EL (cell line): Measurements from ENCODE around the gene NUMBL.

ENCODE experiments used
- DNase-seq: peaks from one replicate; pipeline ENCODE4 v3.0.0-alpha.2; 2016

Gene NUMBL

DNA sequence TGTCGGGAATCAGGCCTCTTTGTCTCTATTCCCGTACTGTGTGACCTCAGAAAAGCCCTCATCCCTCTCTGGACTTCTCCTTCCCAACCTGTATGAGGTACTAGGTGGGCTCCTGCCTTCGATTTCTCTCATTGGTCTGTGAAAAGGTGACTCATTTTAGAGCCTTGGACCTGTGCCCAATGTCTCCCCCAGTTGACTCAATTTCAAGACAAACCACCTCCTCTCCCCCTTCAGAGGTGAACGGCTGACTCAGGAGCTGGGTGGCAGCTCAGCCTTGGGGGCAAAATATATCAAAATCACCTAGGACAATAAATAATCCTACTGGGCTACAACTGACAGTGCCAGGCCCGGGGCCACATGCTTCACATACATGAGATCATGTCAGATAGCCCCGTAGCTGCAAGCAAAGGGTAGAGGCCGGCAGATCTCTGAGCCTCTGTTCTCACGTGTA is 25.6 kb upstream of the NUMBL start:
- DNase-seq = peak; percentile 92

DNA sequence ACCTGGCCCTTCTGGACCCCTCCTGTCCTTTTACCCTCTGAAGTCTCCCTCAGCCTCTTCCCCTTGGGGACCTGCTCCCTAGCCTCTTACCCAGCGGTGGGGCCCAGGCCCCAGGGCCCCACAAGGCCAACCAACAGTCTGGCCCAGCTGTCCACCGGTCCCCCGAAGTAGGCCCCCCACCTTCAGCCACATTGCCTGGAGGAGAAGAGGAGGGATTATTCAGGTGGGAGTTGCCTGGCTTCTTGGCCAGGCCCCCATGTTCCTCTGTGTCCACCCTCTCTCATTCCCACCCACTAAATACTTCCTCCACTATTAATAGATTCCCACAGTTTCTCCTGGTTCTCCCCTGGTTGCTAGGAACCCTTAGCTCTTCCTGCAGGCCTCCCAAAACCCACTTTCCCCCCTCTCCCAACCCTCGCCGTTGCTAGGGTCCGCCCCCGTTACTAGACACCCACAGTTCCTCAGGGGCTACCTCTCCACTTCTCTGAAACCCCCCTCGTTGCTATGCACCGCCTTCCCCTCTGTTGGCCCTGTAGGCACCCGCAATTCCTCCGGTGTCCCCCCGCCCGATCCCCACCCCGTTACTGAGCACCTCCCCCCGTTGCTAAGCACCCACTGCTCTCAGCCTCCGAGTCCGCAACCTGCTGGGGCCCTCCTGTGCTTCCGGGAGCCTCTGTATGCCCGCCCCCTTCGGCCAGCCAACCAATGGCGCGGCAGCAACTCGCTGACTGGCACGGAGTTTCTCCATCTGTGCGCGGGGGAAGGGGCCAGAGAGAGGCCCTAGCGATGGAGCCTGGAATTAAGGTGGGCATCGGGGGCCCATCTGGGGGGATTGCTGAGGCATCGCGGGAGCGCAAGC is 24.2 kb upstream of the NUMBL start:
- peak; percentile 91 for DNase-seq

DNA sequence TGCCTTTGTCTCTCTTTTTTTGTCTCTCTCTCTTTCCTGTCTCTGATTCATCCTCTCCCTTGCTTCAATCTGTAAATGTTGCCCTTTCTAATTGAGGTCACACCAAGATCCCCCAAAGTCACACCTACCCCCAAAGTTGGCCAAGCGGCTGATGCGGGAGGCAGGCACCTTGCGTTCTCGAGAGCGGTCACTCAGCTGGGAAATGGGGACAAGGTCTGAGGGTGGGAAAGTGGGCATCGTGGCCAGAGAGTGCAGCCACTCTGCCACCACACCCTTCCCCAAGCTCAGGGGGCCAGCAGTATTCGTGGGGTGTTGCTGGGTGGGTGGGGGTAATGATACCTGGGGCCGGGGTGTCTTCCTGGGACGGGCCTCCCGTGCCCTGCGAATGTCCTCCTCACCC is 23.5 kb upstream of the NUMBL start:
- DNase-seq = no peak

DNA sequence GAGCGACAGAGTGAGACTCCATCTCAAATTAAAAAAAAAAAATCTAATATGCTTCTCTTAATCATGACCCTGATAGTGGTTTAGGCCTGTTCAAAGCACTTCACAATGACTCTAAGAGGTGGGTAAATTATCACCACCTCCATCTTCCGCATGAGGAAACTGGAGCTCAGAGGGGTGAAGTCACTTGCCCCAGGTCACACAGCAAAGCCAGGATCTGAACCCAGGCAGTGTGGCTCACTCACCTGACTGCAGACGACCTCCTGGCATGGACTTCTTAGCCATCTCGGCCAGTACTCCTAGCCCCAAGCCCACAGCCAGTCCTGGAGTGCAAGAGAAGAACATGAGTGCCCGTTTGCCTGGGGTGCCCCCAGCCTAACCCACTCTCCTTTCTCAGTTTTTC is 19.4 kb upstream of the NUMBL start:
- DNase-seq = no peak

DNA sequence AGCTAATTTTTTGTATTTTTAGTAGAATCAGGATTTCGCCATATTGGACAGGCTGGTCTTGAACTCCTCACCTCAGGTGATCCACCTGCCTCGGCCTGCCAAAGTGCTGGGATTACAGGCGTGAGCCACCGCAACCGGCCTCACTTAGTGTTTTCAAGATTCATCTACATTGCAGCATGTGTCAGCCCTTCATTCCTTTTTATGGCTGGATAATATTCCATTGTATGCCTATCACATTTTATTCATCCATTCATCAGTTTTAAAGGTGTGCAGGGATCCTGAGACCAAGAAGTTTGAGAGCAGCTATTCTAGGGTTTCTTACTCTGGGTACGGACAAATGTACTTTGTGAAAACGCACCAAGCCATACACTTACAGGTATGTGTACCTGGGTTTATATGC is 17.2 kb upstream of the NUMBL start:
- DNase-seq = no peak

DNA sequence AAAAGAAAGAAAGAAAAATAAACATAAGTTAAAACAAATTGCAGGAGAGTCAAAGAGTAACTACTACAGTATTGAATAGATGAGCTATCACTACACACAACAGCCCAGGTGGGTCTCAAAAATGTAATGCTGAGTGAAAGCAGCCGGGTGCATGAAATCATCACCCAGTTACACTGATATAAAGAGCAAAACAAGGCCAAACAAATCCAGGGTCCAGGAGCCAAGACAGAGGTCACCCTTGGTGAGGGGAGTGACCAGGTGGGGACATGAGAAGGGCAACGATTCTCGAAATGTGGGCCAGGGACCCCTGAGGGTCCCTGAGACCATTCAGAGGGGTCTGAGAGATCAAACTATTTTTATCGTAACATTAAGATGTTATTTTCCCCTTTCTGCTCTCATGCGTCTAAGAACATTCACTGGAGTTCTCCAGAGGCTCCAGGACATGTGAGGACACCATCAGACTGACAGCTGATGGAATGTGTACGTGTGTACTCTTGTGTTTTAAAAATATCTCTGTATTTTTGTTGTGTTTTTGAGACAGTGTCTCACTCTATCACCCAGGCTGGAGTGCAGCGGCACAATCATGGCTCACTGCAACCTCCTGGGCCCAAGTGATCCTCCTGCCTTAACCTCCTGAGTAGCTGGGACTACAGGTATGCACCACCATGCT is 15.6 kb upstream of the NUMBL start:
- no peak for DNase-seq

DNA sequence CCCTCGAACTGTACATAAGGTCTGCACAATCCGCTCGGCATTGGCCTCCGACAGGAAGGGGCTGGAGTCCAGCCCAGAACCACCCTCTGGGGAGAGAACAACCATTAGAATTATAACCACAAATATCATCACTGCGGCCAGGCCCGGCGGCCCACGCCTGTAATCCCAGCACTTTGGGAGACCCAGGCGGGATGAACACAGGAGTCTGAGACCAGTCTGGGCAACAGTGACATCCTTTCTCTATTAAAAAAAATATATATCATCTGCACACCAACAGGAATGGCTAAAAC is 14.9 kb upstream of the NUMBL start:
- no peak for DNase-seq

DNA sequence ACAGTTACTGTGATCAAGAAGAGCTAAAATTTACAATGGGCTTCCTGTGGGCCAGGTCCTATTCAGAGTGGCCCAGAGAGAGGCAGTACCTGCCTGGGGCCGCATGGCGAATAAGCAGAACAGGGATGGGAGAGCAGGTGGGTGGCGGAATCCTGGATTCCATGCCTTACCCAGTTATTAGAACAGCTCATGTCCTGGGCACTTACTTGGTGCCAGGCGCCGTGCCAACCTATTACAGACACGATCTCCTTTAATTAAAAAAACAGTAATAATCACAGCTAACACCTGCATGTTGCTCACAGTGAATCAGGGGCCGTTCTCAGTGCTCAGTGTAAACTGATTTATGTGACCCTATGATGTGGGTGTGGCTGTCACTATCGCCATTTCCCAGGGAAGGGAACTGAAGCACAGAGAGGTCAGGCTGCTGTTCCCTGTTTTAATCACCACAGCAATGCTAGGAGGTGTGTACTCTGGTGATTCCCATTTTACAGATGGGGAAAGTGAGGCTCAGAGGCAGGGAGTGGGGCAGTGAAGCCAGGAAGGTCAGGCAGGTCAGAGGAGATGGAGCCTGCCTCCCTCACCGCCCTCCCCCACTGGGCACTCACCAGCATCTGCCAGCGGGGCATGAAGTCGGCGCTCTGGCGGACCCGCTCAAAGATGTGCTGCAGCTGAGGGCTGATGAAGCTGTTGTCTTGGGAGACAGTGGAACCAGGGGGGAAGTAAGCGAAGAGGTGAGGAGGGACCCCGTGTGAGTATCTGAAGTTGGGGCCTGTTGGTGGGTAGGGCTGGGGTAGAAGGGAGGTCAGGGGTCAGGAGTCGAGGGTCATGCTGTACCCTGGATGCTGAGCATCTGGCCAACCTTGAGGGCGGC is 14.3 kb upstream of the NUMBL start:
- no peak for DNase-seq

DNA sequence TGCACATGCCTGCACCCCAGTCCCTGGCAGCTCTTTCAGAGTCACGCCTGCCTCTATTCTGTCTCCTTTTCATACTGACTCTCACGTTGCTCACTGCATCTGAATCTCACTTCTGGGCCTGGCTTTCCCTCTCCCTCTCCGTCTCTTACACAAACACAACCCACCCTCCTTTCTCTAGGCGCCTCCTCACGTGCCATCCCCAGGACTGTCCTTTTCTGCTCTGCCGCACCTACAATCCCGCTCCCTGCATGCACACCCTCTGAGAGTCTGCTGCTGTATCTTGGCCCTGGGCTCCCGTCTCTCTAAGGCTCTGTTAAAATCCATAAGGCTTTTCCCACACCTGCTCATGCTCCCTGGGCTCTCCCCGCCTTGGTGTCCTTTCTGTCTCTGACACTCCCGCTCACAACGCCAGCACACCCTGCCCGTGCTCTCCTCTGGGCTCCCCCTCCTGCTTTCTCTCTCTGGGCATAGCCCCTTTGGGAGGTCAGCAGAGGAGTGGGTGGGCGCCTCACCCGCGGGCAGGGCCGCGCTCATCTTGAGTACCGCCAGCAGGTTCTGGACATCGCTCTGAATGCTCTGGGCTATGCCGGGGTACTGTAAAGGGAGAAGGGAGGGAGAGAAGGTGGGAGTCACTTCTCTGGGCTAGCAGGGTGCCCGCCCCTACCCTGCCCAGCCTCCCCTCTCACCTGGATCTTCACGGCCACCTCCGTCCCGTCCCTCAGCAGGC is 12.7 kb upstream of the NUMBL start:
- DNase-seq = no peak

DNA sequence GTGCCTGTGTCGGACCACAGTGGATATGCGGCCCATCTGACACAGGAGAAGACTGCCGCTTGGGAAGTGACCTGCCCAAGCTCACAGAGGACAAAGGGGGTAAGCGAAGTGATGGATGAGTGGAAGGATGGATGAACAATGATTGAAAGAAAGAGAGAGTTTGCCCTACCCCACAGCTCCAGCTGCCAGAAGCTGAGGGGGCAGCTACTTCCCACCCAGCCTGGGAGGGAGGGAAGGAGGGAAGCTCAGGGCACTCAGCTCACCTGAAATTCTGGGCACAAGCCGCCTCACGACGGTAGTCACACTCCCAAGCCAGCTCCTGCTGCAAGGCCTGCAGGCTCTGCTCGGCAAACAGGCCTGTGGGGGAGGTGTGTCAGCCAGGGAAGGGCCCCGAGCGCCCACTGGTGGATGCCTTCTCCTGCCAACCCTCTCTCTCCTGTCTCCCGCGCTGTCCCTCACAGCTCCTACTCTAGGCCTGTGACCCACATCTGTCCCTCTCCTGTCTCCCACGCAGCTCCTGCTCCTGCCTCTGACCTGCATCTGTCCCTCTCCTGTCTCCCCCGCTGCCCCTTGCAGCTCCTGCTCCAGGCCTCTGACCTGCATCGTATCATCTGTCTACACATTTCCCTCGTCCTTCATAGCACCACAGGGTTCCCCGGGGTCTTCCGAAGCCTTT is 12.0 kb upstream of the NUMBL start:
- DNase-seq = no peak

DNA sequence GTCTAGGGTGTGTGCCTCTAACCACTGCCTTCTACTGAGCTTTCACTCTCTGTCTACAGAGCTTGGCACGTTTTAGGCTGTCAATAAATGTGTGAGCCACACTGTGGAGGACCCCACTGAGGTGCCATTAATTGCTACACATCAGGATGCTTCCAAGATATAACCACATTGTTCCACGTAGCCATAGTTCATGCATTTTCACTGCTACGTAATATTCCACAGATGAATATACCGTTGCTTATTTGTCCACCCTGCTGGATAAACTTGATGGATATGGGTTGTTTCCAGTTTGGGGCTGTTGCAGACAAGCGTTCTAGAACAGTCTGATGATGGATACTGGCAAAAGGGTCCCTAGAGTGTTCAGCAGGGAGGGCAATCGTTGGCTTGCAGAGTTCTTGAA is 11.3 kb upstream of the NUMBL start:
- no peak for DNase-seq

DNA sequence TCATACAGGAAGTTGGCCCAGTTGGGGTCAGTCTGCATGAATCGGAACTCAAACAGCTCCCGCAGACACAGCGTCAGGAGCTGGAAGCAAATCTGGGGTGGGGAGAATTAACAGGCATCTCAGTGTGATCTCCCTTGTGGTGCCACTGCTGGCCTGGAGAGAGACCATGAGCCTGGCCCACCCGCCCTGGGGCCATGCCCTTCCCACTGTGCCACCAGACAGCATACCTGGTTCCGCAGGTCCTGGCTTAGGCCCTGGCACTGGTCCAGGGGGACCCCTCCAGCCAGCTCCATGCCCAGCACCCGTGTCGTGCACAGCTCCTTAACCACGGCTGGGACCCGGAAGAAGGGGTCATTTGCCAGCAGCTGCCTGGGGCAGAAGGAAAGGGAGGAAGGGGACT is 9.6 kb upstream of the NUMBL start:
- DNase-seq = no peak

DNA sequence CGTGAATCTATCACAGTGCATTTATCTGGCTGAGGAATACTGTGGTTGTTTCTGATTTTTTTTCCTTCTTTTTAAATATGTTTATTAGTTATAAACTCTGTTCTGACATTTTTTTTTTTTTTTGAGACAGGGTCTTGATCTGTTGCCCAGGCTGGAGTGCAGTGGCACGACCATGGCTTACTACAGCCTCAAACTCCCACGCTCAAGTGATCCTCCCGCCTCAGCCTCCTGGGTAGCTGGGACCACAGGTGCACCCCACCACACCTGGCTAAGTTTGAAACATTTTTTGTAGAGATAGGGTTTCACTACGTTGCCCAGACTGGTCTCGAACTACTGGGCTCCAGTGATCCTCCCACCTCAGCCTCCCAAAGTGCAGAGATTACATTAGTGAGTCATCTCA is 6.6 kb upstream of the NUMBL start:
- no peak for DNase-seq

DNA sequence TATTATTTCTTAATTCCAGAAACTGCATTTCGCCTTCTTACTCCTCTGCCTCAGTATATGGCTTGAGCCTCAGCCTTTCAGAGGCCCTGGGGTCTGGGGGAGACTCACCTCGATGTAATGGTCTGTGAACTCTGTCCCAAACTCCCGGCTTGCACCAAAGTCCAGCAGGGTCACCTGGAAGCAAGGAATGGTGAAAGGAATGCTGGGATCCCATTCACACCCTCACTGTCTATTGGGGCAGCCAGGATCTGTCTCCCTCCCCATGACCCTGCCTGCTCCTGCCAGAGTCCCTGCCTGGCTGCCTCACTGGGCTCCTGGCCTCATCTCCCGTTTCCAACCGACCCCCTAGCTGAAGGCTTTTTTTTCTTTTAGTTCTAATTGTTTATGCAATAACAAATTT is 5.4 kb upstream of the NUMBL start:
- no peak for DNase-seq

DNA sequence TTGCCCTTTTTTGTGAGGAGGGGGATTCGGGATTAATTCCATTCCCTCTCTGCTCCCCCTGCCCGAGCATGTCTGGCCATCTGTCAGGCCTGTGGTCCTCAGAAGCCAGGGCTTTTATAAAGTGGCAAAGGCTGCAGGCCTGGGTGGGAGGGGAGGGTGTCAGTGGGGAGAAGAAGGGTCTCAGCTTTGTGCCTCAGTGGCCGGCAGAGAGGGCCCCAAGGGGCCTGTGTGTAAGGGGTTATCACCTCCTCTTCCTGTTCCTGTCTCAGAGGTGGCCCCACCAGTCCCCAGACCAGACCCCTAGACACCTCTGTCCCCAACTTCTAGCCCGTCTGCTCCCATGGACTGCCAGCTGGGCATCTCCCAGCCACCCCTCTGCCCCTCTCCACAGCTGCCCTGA is 3.4 kb upstream of the NUMBL start:
- DNase-seq = no peak

DNA sequence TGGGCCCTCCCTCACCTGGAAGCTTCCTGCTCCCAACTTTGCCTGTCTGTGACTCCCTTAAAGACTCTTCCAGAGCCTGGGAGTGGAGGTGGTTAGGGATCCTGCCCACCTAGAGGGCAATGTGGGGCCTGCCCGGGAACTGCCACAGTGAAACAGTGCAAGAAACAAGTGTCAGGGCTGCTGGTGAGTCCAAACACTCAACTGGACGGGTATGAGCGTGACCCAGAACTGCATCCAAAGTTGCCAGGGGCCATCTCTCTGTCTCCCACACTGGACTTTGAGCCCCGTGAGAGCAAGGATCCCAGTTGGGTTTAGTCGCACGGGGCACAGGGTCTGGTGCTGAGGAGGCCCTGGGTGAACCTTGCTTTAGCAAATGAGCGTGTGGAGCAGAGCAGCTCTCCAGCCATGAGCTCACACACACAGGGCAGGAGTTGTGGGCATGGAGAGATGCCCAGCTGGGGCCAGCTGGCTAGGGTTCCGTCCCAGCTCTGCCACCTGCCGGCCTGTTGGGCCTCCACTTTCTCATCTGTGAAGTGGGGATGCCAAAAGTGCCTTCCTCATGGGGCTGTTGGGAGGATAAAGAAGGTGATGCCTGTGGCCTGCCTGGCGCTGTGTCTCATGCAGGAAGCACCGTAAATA is 2.8 kb upstream of the NUMBL start:
- no peak for DNase-seq

DNA sequence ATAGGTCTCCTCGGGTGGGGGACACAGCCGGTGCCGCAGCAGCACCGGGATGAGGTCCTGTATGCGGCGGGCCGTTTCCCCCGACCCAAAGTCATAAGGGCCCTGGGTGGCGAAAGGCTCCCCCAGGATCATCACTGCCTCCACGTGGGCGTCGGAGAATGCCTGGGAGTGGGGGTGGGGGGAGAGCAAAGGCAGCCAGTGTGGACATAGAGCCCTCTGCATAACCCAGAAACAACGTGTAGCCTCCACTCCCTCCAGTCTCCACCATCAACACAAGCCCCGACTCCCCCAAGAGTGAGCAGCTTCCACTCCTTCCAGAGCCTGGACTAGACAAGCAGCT is 1.7 kb upstream of the NUMBL start:
- DNase-seq = no peak

DNA sequence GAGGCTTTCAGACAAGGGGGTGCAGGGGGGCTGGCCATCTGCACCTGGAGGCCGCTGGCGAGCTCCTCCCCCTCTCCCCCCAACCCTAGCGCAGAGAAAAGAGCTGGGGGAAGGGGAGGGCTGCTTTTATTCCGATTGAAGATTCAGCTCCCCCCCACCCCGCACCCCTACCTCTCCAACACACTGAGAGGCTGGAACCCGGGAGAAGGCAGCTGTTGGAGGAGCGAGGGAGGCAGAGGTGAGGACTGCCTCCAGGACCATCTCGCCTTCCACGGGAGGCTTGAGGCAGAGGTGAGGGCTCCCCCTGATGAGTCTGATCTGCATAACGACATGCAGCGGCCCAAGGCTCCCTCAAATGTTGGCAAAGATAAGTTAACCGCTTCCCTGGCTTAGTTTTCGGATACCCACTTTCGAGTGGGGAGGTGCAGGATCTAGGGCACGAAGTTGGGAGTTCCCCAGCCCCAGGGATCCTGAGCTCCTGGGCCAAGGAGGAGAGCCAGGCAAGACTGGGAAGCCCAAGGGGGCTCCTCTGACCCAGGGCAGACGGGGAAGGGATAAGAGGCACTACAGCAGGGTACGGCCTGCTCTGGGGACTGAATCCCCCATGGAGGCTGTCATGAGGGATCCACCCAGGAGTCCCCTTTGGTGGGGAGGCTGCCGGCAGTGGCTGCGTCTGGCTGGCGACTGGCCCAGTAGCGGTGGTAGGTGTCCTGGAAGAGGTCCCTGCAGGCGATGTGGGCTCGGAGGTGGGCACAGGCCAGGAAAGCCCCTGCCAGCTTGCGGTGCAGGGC is 1.2 kb upstream of the NUMBL start:
- DNase-seq = no peak

DNA sequence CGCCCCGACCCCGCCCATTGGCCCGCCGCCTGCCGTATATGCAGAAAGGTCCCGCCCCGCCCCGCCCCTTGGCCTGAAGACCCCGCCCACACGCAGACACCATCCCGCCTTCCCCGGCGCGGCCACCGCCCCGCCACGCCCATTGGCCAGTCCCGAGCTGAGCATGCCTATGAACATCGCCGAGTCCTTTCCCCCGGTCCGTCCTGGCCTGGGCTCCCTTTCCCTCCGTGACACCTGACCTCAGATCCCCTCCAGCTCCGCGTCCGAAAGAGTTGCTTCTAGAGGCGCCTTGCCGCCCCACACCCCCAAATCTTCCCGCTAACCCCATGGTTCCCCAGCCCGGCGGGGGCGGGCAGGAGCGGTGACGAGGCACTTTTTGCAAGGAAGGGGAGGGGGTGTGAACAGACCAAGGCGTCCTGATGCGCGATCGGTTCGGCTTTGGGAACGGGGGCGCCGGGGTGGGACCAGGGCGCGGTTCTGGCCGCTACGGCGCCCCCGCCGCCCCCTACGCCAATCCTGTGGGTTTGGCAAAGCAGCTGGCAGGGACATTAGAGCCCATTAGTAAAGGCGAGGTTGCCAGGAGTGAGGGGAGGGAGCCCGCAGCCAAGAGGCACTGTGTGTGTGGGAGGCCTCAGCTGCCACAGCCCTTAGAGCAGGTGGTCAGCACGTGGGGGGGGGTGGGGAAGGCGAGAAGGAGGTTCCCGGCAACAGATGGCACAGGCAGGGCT is 406 bp upstream of the NUMBL start:
- peak; percentile 89 for DNase-seq

DNA sequence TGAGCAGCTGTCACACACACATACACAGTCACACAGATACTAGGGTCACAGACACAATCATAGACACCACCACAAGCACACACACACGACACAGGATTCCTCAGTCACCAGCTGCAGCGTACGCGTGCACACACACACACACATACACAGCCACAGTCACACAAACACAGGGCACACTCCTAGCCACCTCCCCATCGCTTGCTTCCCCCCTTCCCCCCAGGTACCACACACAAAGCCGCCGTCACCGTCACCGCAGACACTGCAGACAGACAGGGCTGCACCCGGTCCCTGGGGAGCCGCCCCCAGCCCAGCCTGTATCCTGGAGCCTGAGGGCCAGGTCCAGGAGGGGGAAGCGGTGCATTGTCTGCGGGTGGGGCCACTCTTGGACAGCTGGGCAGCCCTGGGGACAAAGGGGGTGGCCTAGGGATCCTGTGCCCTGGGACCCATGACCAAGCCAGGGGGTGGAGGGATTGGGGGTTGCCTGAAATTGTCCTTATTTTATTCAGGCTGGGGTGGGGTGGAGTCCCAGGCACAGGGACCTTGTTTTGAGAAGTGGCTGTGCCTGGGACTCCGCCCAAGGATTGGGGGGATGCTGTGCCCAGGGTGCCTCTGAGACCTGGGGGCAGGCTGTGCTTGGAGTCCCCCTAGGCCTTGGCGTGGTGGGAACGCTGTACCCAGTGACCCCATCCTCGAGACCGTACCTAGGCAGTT is 957 bp downstream of the NUMBL start:
- DNase-seq = no peak
